Stimulated activated naive CD8-positive, alpha-beta T cell treated with anti-CD3 and anti-CD28 coated beads, Interleukin-15, amount 100 ng/mL, for 72 hours (primary cell): ENCODE results near the gene VPS8.
A peak's percentile ranks its signal among the peaks of the same experiment; 100 is the strongest.
"Not testable (repeated sequence)": the region's sequence is repeated elsewhere in the genome, so short reads cannot be mapped to it uniquely, and the experiment has no call there.

ENCODE experiments used
- ATAC-seq: fragments of 150-1000 bp; cut with Tn5 transposase; 2 replicates; pipeline ENCODE4 v1.10.0; 2021; ENCODE audit warnings: mild to moderate bottlenecking, moderate library complexity
- DNase-seq, 2 donors: peaks; one replicate each; pipeline ENCODE4 v3.0.0; 2021 to 2022
- H3K27ac Mint-ChIP-seq, 2 donors: one replicate each; pipeline ENCODE4 v1.8.0; 2022; ENCODE audit warnings: mild to moderate bottlenecking in 2 of 2, mixed read lengths in 2 of 2, moderate library complexity in 2 of 2
- H3K27me3 Mint-ChIP-seq: one replicate; pipeline ENCODE4 v1.8.0; 2022; ENCODE audit warnings: mixed read lengths
- H3K4me1 Mint-ChIP-seq: one replicate; pipeline ENCODE4 v1.8.0; 2022; ENCODE audit warnings: mild to moderate bottlenecking, mixed read lengths
- H3K4me3 Mint-ChIP-seq, 2 donors: one replicate each; pipeline ENCODE4 v1.8.0; 2022; ENCODE audit warnings: mild to moderate bottlenecking in 2 of 2, mixed read lengths in 2 of 2, moderate library complexity in 1 of 2
- H3K9me3 Mint-ChIP-seq, 2 donors: one replicate each; pipeline ENCODE4 v1.8.0; 2022; ENCODE audit warnings: mixed read lengths in 2 of 2

Gene VPS8

GRCh38 chr3:185003876-185004275 is 191.9 kb downstream of the VPS8 start:
- not testable (repeated sequence) for H3K27ac Mint-ChIP-seq, DNase-seq, H3K27me3 Mint-ChIP-seq, H3K4me3 Mint-ChIP-seq, ATAC-seq, H3K4me1 Mint-ChIP-seq
- peaks cover 8 to 22% of the 10 kb centered on the region in 2 donors for H3K9me3 Mint-ChIP-seq

GRCh38 chr3:185009650-185010049 is 197.7 kb downstream of the VPS8 start:
- ATAC-seq = no peak
- Mint-ChIP-seq H3K4me3 (no peak overlapping the region), H3K4me1 (no peaks in the 10 kb centered on the region), H3K9me3 (peaks cover 15 to 40% of the 10 kb centered on the region in 2 donors), H3K27me3 (no peaks in the 10 kb centered on the region), H3K27ac (no peak overlapping the region)
- no peak for DNase-seq

GRCh38 chr3:185017584-185017983 is 205.6 kb downstream of the VPS8 start:
- peaks cover 0 to 32% of the 10 kb centered on the region in 2 donors for H3K9me3 Mint-ChIP-seq
- H3K27ac Mint-ChIP-seq, DNase-seq, ATAC-seq, H3K27me3 Mint-ChIP-seq, H3K4me1 Mint-ChIP-seq, H3K4me3 Mint-ChIP-seq: not testable (repeated sequence)

- not testable (repeated sequence) for H3K4me1 Mint-ChIP-seq, H3K27ac Mint-ChIP-seq, H3K4me3 Mint-ChIP-seq, DNase-seq, ATAC-seq, H3K27me3 Mint-ChIP-seq
- H3K9me3 Mint-ChIP-seq = peaks cover 0 to 32% of the 10 kb centered on the region in 2 donors
Observed at GRCh38 chr3:185017996-185018395, 206.0 kb downstream of the VPS8 start.

- Mint-ChIP-seq H3K27me3 (no peaks in the 10 kb centered on the region), H3K4me3 (no peak overlapping the region), H3K27ac (no peak overlapping the region), H3K9me3 (peaks cover 0 to 26% of the 10 kb centered on the region in 2 donors), H3K4me1 (no peaks in the 10 kb centered on the region)
- no peak for DNase-seq
- no peak for ATAC-seq
Observed at GRCh38 chr3:185021256-185021655, 209.3 kb downstream of the VPS8 start.

- Mint-ChIP-seq H3K27ac (peak overlapping the region in 1 of 2 donors; percentile 12), H3K4me1 (no peaks in the 10 kb centered on the region), H3K9me3 (peaks cover 0 to under 1% of the 10 kb centered on the region in 2 donors), H3K4me3 (no peak overlapping the region), H3K27me3 (no peaks in the 10 kb centered on the region)
- DNase-seq = no peak
- no peak for ATAC-seq
Observed at GRCh38 chr3:185024406-185024805, 212.4 kb downstream of the VPS8 start.

GRCh38 chr3:185024966-185025365 is 213.0 kb downstream of the VPS8 start:
- no peaks in the 10 kb centered on the region for H3K9me3 Mint-ChIP-seq

GRCh38 chr3:185028121-185028520 is 216.2 kb downstream of the VPS8 start:
- Mint-ChIP-seq H3K27ac (no peak overlapping the region), H3K4me3 (no peak overlapping the region), H3K27me3 (no peaks in the 10 kb centered on the region), H3K9me3 (peaks cover 0 to under 1% of the 10 kb centered on the region in 2 donors), H3K4me1 (no peaks in the 10 kb centered on the region)
- ATAC-seq (no peak), DNase-seq (no peak)

More at GRCh38 chr3:185024966-185025365, 213.0 kb downstream of the VPS8 start:
- H3K27me3 Mint-ChIP-seq = no peaks in the 10 kb centered on the region
- ATAC-seq (no peak), DNase-seq (no peak)
- H3K27ac Mint-ChIP-seq = no peak overlapping the region
- H3K4me3 Mint-ChIP-seq = no peak overlapping the region
- no peaks in the 10 kb centered on the region for H3K4me1 Mint-ChIP-seq

GRCh38 chr3:185029086-185029485 is 217.1 kb downstream of the VPS8 start:
- Mint-ChIP-seq H3K27ac (no peak overlapping the region), H3K4me1 (no peaks in the 10 kb centered on the region), H3K4me3 (no peak overlapping the region), H3K27me3 (no peaks in the 10 kb centered on the region), H3K9me3 (peaks cover 3 to 9% of the 10 kb centered on the region in 2 donors)
- ATAC-seq (no peak), DNase-seq (no peak)

- H3K4me1 Mint-ChIP-seq = no peaks in the 10 kb centered on the region
- DNase-seq (no peak), ATAC-seq (no peak)
- H3K27me3 Mint-ChIP-seq = no peaks in the 10 kb centered on the region
- H3K27ac Mint-ChIP-seq = peak overlapping the region in 1 of 2 donors; percentile 6
- no peak overlapping the region for H3K4me3 Mint-ChIP-seq
- peaks cover 14 to 22% of the 10 kb centered on the region in 2 donors for H3K9me3 Mint-ChIP-seq
Observed at GRCh38 chr3:185030399-185030798, 218.4 kb downstream of the VPS8 start.

- H3K4me3 Mint-ChIP-seq = no peak overlapping the region
- H3K4me1 Mint-ChIP-seq = no peaks in the 10 kb centered on the region
- no peak overlapping the region for H3K27ac Mint-ChIP-seq
Observed at GRCh38 chr3:185030951-185031350, 219.0 kb downstream of the VPS8 start.

GRCh38 chr3:185037801-185038200 is 225.8 kb downstream of the VPS8 start:
- Mint-ChIP-seq H3K4me1 (no peaks in the 10 kb centered on the region), H3K4me3 (no peak overlapping the region), H3K27me3 (no peaks in the 10 kb centered on the region), H3K9me3 (peaks cover 41 to 44% of the 10 kb centered on the region in 2 donors), H3K27ac (no peak overlapping the region)
- DNase-seq (no peak), ATAC-seq (no peak)

More at GRCh38 chr3:185030951-185031350, 219.0 kb downstream of the VPS8 start:
- no peak for DNase-seq
- Mint-ChIP-seq H3K9me3 (peaks cover 17 to 28% of the 10 kb centered on the region in 2 donors), H3K27me3 (no peaks in the 10 kb centered on the region)
- no peak for ATAC-seq

- H3K27ac Mint-ChIP-seq = no peak overlapping the region
- no peak overlapping the region for H3K4me3 Mint-ChIP-seq
- peaks cover 21 to 28% of the 10 kb centered on the region in 2 donors for H3K9me3 Mint-ChIP-seq
- no peak for ATAC-seq
- no peak for DNase-seq
- no peaks in the 10 kb centered on the region for H3K27me3 Mint-ChIP-seq
- H3K4me1 Mint-ChIP-seq = no peaks in the 10 kb centered on the region
Observed at GRCh38 chr3:185040425-185040824, 228.5 kb downstream of the VPS8 start.

GRCh38 chr3:185041540-185041939 is 229.6 kb downstream of the VPS8 start:
- Mint-ChIP-seq H3K4me1 (no peaks in the 10 kb centered on the region), H3K9me3 (peaks cover 16 to 22% of the 10 kb centered on the region in 2 donors), H3K27ac (no peak overlapping the region), H3K4me3 (no peak overlapping the region), H3K27me3 (no peaks in the 10 kb centered on the region)
- ATAC-seq (no peak), DNase-seq (no peak)

GRCh38 chr3:185042312-185043050 is 230.5 kb downstream of the VPS8 start:
- no peaks in the 10 kb centered on the region for H3K4me1 Mint-ChIP-seq
- no peaks in the 10 kb centered on the region for H3K27me3 Mint-ChIP-seq
- peaks cover 13 to 18% of the 10 kb centered on the region in 2 donors for H3K9me3 Mint-ChIP-seq
- no peak for ATAC-seq
- H3K4me3 Mint-ChIP-seq = no peak overlapping the region
- DNase-seq = no peak
- peak overlapping the region in 1 of 2 donors; percentile 49 for H3K27ac Mint-ChIP-seq

GRCh38 chr3:185046164-185046515 is 234.2 kb downstream of the VPS8 start:
- Mint-ChIP-seq H3K27me3 (no peaks in the 10 kb centered on the region), H3K9me3 (peaks cover 3% of the 10 kb centered on the region in 2 donors), H3K4me3 (no peak overlapping the region), H3K4me1 (no peaks in the 10 kb centered on the region), H3K27ac (no peak overlapping the region)
- ATAC-seq = no peak
- no peak for DNase-seq

- no peaks in the 10 kb centered on the region for H3K27me3 Mint-ChIP-seq
- H3K9me3 Mint-ChIP-seq = peaks cover 5 to 6% of the 10 kb centered on the region in 2 donors
- H3K4me3 Mint-ChIP-seq = no peak overlapping the region
- DNase-seq (no peak), ATAC-seq (no peak)
- no peaks in the 10 kb centered on the region for H3K4me1 Mint-ChIP-seq
- H3K27ac Mint-ChIP-seq = no peak overlapping the region
Observed at GRCh38 chr3:185046603-185047002, 234.6 kb downstream of the VPS8 start.
